ENCODE results near the gene CCNH.

- no peak for TF ChIP-seq POLR2AphosphoS5 (IDR thresholded peaks at IDR 0.05; ENCODE audit: low read depth, low read length)
- no peak for TF ChIP-seq POLR2A (IDR thresholded peaks at IDR 0.05; ENCODE audit: low read depth, low read length)
Measured at GRCh38 chr5:87389296-87390034, 23.3 kb downstream of the CCNH start.
